H1 (cell line): Measurements from ENCODE around the gene CHTF8.

ENCODE experiments used
- CBX5 ChIP-seq: fragments of 300-800, 300-1000 bp; sonication (generic); IDR thresholded peaks from 2 replicates; pipeline ENCODE4 v1.7.1; 2016; ENCODE audit warnings: antibody characterized with exemption, low read length, low read depth
- EZH2 ChIP-seq: fragments of 200-600 bp; sonication (generic); IDR thresholded peaks from 2 replicates; pipeline ENCODE4 v1.7.1; 2012; ENCODE audit warnings: low read depth, mild to moderate bottlenecking, moderate library complexity, low read length, inconsistent platforms; ENCODE audit not compliant: severe bottlenecking
- PHF8 ChIP-seq: fragments of 200-600 bp; sonication (generic); conservative IDR thresholded peaks from 2 replicates; pipeline ENCODE4 v1.7.1; 2012; ENCODE audit warnings: low read depth, mild to moderate bottlenecking, inconsistent platforms, low read length, moderate library complexity
- POLR2AphosphoS5 ChIP-seq: IDR thresholded peaks from 2 replicates; pipeline ENCODE4 v1.6.1; 2011; ENCODE audit warnings: low read depth, low read length
- SIN3A ChIP-seq, 2 experiments: IDR thresholded peaks in 1 of 2; conservative IDR thresholded peaks in 1 of 2; 2 replicates each; pipeline ENCODE4 v1.6.1; 2011 to 2012; ENCODE audit warnings: low read length in 2 of 2, improper control_type of control experiment in 1 of 2, low read depth in 1 of 2, mild to moderate bottlenecking in 1 of 2
- SP2 ChIP-seq: IDR thresholded peaks from 2 replicates; pipeline ENCODE4 v1.6.1; 2012; ENCODE audit warnings: mild to moderate bottlenecking, low read length, inconsistent platforms
- ZNF274 ChIP-seq: IDR thresholded peaks from 2 replicates; pipeline ENCODE4 v1.7.0; 2012; ENCODE audit warnings: low read length, borderline replicate concordance; ENCODE audit errors: extremely low read depth
- TF ChIP-seq, protein P1 (sequence below): IDR thresholded peaks from 2 replicates; pipeline ENCODE4 v1.6.1; 2012; ENCODE audit warnings: inconsistent platforms
- TF ChIP-seq, protein P2 (sequence below), 3 experiments: IDR thresholded peaks; 1 replicate in 2 of 3; 2 replicates in 1 of 3; pipeline versions ENCODE4 v1.5.1 to v1.6.1; 2011; ENCODE audit warnings: low read length in 3 of 3, mild to moderate bottlenecking in 3 of 3, inconsistent platforms in 2 of 3, low read depth in 1 of 3, moderate library complexity in 1 of 3; ENCODE audit not compliant: insufficient read depth in 1 of 3; ENCODE audit errors: control extremely low read depth in 1 of 3
- TF ChIP-seq, protein P3 (sequence below): IDR thresholded peaks from 2 replicates; pipeline ENCODE4 v1.6.1; 2011; ENCODE audit warnings: low read depth, mild to moderate bottlenecking, low read length; ENCODE audit not compliant: insufficient read depth

GRCh38 chr16:69100071-69100691 lies 32.2 kb downstream of the CHTF8 start:
- TF ChIP-seq, protein P1, sequence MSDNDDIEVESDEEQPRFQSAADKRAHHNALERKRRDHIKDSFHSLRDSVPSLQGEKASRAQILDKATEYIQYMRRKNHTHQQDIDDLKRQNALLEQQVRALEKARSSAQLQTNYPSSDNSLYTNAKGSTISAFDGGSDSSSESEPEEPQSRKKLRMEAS = no peak
- TF ChIP-seq, protein P2, sequence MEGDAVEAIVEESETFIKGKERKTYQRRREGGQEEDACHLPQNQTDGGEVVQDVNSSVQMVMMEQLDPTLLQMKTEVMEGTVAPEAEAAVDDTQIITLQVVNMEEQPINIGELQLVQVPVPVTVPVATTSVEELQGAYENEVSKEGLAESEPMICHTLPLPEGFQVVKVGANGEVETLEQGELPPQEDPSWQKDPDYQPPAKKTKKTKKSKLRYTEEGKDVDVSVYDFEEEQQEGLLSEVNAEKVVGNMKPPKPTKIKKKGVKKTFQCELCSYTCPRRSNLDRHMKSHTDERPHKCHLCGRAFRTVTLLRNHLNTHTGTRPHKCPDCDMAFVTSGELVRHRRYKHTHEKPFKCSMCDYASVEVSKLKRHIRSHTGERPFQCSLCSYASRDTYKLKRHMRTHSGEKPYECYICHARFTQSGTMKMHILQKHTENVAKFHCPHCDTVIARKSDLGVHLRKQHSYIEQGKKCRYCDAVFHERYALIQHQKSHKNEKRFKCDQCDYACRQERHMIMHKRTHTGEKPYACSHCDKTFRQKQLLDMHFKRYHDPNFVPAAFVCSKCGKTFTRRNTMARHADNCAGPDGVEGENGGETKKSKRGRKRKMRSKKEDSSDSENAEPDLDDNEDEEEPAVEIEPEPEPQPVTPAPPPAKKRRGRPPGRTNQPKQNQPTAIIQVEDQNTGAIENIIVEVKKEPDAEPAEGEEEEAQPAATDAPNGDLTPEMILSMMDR (IDR thresholded peaks at IDR 0.05; ENCODE audit: control extremely low read depth in 1 of 3, insufficient read depth in 1 of 3, low read depth in 1 of 3, low read length in 3 of 3) = no peak
- TF ChIP-seq ZNF274 = no peak
- TF ChIP-seq SP2 = no peak
- TF ChIP-seq PHF8 = no peak
- no peak for TF ChIP-seq POLR2AphosphoS5
- TF ChIP-seq CBX5 = no peak
- TF ChIP-seq, protein P3, sequence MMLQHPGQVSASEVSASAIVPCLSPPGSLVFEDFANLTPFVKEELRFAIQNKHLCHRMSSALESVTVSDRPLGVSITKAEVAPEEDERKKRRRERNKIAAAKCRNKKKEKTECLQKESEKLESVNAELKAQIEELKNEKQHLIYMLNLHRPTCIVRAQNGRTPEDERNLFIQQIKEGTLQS = no peak
- no peak for TF ChIP-seq EZH2
- no peak for TF ChIP-seq SIN3A (conservative IDR thresholded peaks at IDR 0.05 in 1 of 2, IDR thresholded peaks at IDR 0.05 in 1 of 2; ENCODE audit: low read depth in 1 of 2, low read length in 2 of 2)
